HEK293 (cell line): ENCODE results near the gene ETF1.

Experiments
- GLI2 ChIP-seq: fragments of 450-650 bp; formaldehyde crosslinking; IDR thresholded peaks from 2 replicates; pipeline ENCODE4; 2017; ENCODE audit warnings: missing biosample characterization, missing genetic modification characterization, low read depth, borderline replicate concordance
- GLI4 ChIP-seq: fragments of 450-650 bp; formaldehyde crosslinking; IDR thresholded peaks from 2 replicates; pipeline ENCODE4 v1.5.1; 2016; ENCODE audit warnings: missing biosample characterization, missing genetic modification characterization
- MEIS1 ChIP-seq: sonication (generic); formaldehyde crosslinking; IDR thresholded peaks from 2 replicates; pipeline ENCODE4 v1.8.1; 2022; ENCODE audit warnings: missing genetic modification reagents, mild to moderate bottlenecking, borderline replicate concordance
- SCRT1 ChIP-seq: fragments of 450-650 bp; formaldehyde crosslinking; IDR thresholded peaks from 2 replicates; pipeline ENCODE4 v1.5.1; 2016; ENCODE audit warnings: missing biosample characterization, missing genetic modification characterization, borderline replicate concordance
- SP2 ChIP-seq: fragments of 450-650 bp; formaldehyde crosslinking; IDR thresholded peaks from 2 replicates; pipeline ENCODE4 v1.5.1; 2016; ENCODE audit warnings: missing biosample characterization, missing genetic modification characterization
- SP3 ChIP-seq: fragments of 450-650 bp; formaldehyde crosslinking; IDR thresholded peaks from 2 replicates; pipeline ENCODE4 v1.5.1; 2016; ENCODE audit warnings: missing biosample characterization, missing genetic modification characterization
- TCF7L2 ChIP-seq: IDR thresholded peaks from 2 replicates; pipeline ENCODE4 v1.6.1; 2011; ENCODE audit warnings: low read depth, mild to moderate bottlenecking, inconsistent platforms, low read length, moderate library complexity, borderline replicate concordance
- YY1 ChIP-seq: fragments of 450-650 bp; formaldehyde crosslinking; IDR thresholded peaks from 2 replicates; pipeline ENCODE4 v1.5.1; 2018; ENCODE audit warnings: missing biosample characterization, missing genetic modification characterization
- ZBTB1 ChIP-seq: fragments of 450-650 bp; formaldehyde crosslinking; IDR thresholded peaks from 2 replicates; pipeline ENCODE4 v1.5.1; 2016; ENCODE audit warnings: missing biosample characterization, missing genetic modification characterization
- ZBTB17 ChIP-seq: fragments of 450-650 bp; formaldehyde crosslinking; IDR thresholded peaks from 2 replicates; pipeline ENCODE4 v1.5.1; 2016; ENCODE audit warnings: missing biosample characterization, missing genetic modification characterization
- ZNF112 ChIP-seq: fragments of 450-650 bp; formaldehyde crosslinking; IDR thresholded peaks from 2 replicates; pipeline ENCODE4 v1.5.0; 2017; ENCODE audit warnings: missing biosample characterization, missing genetic modification characterization
- ZNF19 ChIP-seq: fragments of 450-650 bp; formaldehyde crosslinking; IDR thresholded peaks from 2 replicates; pipeline ENCODE4; 2016; ENCODE audit warnings: missing biosample characterization, missing genetic modification characterization, low read depth
- ZNF23 ChIP-seq: fragments of 450-650 bp; formaldehyde crosslinking; IDR thresholded peaks from 2 replicates; pipeline ENCODE4 v1.5.1; 2016; ENCODE audit warnings: missing biosample characterization, missing genetic modification characterization, borderline replicate concordance
- ZNF514 ChIP-seq: fragments of 450-650 bp; formaldehyde crosslinking; IDR thresholded peaks from 2 replicates; pipeline ENCODE4 v1.5.1; 2016; ENCODE audit warnings: missing biosample characterization, missing genetic modification characterization
- ZNF561 ChIP-seq: fragments of 450-650 bp; IDR thresholded peaks from 2 replicates; pipeline ENCODE4 v1.5.1; 2018; ENCODE audit warnings: missing biosample characterization, missing genetic modification characterization, borderline replicate concordance
- ZNF621 ChIP-seq: fragments of 450-650 bp; formaldehyde crosslinking; IDR thresholded peaks from 2 replicates; pipeline ENCODE4 v1.5.1; 2017; ENCODE audit warnings: missing biosample characterization, missing genetic modification characterization
- ZNF660 ChIP-seq: fragments of 450-650 bp; IDR thresholded peaks from 2 replicates; pipeline ENCODE4 v1.5.1; 2018; ENCODE audit warnings: missing biosample characterization, mild to moderate bottlenecking, missing genetic modification characterization
- ZNF768 ChIP-seq: fragments of 450-650 bp; formaldehyde crosslinking; IDR thresholded peaks from 2 replicates; pipeline ENCODE4 v1.5.1; 2018; ENCODE audit warnings: missing biosample characterization, mild to moderate bottlenecking, missing genetic modification characterization
- ZNF785 ChIP-seq: fragments of 450-650 bp; formaldehyde crosslinking; IDR thresholded peaks from 2 replicates; pipeline ENCODE4 v1.5.1; 2016; ENCODE audit warnings: missing biosample characterization, missing genetic modification characterization
- ZSCAN23 ChIP-seq: fragments of 450-650 bp; formaldehyde crosslinking; IDR thresholded peaks from 2 replicates; pipeline ENCODE4 v1.5.1; 2016; ENCODE audit warnings: missing biosample characterization, missing genetic modification characterization
- TF ChIP-seq, protein P1 (sequence below): IDR thresholded peaks from 2 replicates; pipeline ENCODE4 v1.6.1; 2011; ENCODE audit warnings: mild to moderate bottlenecking, low read depth, low read length, borderline replicate concordance
- TF ChIP-seq, protein P2 (sequence below): fragments of 450-650 bp; formaldehyde crosslinking; IDR thresholded peaks from 2 replicates; pipeline ENCODE4 v1.5.1; 2016; ENCODE audit warnings: missing biosample characterization, missing genetic modification characterization
- TF ChIP-seq, protein P3 (sequence below): fragments of 450-650 bp; formaldehyde crosslinking; IDR thresholded peaks from 2 replicates; pipeline ENCODE4 v1.5.1; 2016; ENCODE audit warnings: missing biosample characterization, missing genetic modification characterization
- TF ChIP-seq, protein P4 (sequence below): fragments of 450-650 bp; IDR thresholded peaks from 2 replicates; pipeline ENCODE4 v1.5.1; 2018; ENCODE audit warnings: missing biosample characterization, mild to moderate bottlenecking, missing genetic modification characterization
- TF ChIP-seq, protein P5 (sequence below): fragments of 450-650 bp; formaldehyde crosslinking; conservative IDR thresholded peaks from 2 replicates; pipeline ENCODE4 v1.5.1; 2016; ENCODE audit warnings: low read depth, missing biosample characterization, missing genetic modification characterization
- TF ChIP-seq, protein P6 (sequence below): fragments of 450-650 bp; formaldehyde crosslinking; IDR thresholded peaks from 2 replicates; pipeline ENCODE4 v1.5.1; 2016; ENCODE audit warnings: missing biosample characterization, missing genetic modification characterization, low read depth
- TF ChIP-seq, protein P7 (sequence below): fragments of 450-650 bp; formaldehyde crosslinking; IDR thresholded peaks from 2 replicates; pipeline ENCODE4 v1.5.1; 2016; ENCODE audit warnings: missing biosample characterization, missing genetic modification characterization

ETF1 gene

DNA sequence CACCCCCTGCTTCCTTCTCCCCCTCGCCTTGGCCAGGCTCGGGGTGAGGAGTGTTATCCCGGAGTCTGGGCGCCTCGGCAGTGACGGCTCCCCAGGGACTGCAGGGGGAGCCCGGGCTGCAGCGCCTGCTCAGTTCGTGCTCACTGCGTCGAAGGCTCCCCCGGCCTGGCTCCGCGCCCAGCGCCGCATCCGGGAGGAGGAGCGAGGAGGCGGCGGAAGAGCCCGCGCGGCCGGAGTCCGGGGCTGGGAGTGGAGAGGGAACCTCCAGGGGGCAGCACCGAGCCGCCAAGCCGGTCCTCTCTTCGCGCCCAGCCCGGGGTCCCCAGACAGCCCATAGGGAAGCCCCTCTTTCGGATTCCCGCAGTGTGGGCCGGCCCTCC is 79.0 kb downstream of the ETF1 start (continued):
- TF ChIP-seq ZBTB17 (peak; percentile 87), ZNF621 (no peak), ZBTB1 (peak; percentile 80; the same call in 1 of the 2 replicates), TCF7L2 (no peak), GLI4 (no peak), SCRT1 (no peak), ZNF19 (tag by site-specific recombination) (no peak), ZSCAN23 (tag by site-specific recombination) (peak; percentile 47; the same call in 1 of the 2 replicates), SP3 (tag by site-specific recombination) (peak; percentile 20; the same call in 1 of the 2 replicates), ZNF785 (tag by site-specific recombination) (no peak), SP2 (tag by site-specific recombination) (peak; percentile 24), ZNF561 (tag by site-specific recombination) (peak; percentile 87), ZNF660 (tag by site-specific recombination) (peak; percentile 91), YY1 (no peak; the same call in 1 of the 2 replicates), ZNF768 (tag by site-specific recombination) (no peak), MEIS1 (no peak), ZNF23 (tag by site-specific recombination) (no peak), GLI2 (tag by site-specific recombination) (no peak), ZNF112 (tag by site-specific recombination) (no peak), ZNF514 (tag by site-specific recombination) (no peak)
- TF ChIP-seq, protein P1, sequence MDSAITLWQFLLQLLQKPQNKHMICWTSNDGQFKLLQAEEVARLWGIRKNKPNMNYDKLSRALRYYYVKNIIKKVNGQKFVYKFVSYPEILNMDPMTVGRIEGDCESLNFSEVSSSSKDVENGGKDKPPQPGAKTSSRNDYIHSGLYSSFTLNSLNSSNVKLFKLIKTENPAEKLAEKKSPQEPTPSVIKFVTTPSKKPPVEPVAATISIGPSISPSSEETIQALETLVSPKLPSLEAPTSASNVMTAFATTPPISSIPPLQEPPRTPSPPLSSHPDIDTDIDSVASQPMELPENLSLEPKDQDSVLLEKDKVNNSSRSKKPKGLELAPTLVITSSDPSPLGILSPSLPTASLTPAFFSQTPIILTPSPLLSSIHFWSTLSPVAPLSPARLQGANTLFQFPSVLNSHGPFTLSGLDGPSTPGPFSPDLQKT, result no peak
- TF ChIP-seq, protein P2, sequence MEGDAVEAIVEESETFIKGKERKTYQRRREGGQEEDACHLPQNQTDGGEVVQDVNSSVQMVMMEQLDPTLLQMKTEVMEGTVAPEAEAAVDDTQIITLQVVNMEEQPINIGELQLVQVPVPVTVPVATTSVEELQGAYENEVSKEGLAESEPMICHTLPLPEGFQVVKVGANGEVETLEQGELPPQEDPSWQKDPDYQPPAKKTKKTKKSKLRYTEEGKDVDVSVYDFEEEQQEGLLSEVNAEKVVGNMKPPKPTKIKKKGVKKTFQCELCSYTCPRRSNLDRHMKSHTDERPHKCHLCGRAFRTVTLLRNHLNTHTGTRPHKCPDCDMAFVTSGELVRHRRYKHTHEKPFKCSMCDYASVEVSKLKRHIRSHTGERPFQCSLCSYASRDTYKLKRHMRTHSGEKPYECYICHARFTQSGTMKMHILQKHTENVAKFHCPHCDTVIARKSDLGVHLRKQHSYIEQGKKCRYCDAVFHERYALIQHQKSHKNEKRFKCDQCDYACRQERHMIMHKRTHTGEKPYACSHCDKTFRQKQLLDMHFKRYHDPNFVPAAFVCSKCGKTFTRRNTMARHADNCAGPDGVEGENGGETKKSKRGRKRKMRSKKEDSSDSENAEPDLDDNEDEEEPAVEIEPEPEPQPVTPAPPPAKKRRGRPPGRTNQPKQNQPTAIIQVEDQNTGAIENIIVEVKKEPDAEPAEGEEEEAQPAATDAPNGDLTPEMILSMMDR (tag by site-specific recombination), result peak; percentile 97
- TF ChIP-seq, protein P3, sequence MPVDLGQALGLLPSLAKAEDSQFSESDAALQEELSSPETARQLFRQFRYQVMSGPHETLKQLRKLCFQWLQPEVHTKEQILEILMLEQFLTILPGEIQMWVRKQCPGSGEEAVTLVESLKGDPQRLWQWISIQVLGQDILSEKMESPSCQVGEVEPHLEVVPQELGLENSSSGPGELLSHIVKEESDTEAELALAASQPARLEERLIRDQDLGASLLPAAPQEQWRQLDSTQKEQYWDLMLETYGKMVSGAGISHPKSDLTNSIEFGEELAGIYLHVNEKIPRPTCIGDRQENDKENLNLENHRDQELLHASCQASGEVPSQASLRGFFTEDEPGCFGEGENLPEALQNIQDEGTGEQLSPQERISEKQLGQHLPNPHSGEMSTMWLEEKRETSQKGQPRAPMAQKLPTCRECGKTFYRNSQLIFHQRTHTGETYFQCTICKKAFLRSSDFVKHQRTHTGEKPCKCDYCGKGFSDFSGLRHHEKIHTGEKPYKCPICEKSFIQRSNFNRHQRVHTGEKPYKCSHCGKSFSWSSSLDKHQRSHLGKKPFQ (tag by site-specific recombination), result no peak
- TF ChIP-seq, protein P4, sequence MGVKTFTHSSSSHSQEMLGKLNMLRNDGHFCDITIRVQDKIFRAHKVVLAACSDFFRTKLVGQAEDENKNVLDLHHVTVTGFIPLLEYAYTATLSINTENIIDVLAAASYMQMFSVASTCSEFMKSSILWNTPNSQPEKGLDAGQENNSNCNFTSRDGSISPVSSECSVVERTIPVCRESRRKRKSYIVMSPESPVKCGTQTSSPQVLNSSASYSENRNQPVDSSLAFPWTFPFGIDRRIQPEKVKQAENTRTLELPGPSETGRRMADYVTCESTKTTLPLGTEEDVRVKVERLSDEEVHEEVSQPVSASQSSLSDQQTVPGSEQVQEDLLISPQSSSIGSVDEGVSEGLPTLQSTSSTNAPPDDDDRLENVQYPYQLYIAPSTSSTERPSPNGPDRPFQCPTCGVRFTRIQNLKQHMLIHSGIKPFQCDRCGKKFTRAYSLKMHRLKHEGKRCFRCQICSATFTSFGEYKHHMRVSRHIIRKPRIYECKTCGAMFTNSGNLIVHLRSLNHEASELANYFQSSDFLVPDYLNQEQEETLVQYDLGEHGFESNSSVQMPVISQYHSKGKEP, result peak; percentile 83
- TF ChIP-seq, protein P5, sequence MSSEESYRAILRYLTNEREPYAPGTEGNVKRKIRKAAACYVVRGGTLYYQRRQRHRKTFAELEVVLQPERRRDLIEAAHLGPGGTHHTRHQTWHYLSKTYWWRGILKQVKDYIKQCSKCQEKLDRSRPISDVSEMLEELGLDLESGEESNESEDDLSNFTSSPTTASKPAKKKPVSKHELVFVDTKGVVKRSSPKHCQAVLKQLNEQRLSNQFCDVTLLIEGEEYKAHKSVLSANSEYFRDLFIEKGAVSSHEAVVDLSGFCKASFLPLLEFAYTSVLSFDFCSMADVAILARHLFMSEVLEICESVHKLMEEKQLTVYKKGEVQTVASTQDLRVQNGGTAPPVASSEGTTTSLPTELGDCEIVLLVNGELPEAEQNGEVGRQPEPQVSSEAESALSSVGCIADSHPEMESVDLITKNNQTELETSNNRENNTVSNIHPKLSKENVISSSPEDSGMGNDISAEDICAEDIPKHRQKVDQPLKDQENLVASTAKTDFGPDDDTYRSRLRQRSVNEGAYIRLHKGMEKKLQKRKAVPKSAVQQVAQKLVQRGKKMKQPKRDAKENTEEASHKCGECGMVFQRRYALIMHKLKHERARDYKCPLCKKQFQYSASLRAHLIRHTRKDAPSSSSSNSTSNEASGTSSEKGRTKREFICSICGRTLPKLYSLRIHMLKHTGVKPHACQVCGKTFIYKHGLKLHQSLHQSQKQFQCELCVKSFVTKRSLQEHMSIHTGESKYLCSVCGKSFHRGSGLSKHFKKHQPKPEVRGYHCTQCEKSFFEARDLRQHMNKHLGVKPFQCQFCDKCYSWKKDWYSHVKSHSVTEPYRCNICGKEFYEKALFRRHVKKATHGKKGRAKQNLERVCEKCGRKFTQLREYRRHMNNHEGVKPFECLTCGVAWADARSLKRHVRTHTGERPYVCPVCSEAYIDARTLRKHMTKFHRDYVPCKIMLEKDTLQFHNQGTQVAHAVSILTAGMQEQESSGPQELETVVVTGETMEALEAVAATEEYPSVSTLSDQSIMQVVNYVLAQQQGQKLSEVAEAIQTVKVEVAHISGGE (tag by site-specific recombination), result peak; percentile 84
- TF ChIP-seq, protein P6, sequence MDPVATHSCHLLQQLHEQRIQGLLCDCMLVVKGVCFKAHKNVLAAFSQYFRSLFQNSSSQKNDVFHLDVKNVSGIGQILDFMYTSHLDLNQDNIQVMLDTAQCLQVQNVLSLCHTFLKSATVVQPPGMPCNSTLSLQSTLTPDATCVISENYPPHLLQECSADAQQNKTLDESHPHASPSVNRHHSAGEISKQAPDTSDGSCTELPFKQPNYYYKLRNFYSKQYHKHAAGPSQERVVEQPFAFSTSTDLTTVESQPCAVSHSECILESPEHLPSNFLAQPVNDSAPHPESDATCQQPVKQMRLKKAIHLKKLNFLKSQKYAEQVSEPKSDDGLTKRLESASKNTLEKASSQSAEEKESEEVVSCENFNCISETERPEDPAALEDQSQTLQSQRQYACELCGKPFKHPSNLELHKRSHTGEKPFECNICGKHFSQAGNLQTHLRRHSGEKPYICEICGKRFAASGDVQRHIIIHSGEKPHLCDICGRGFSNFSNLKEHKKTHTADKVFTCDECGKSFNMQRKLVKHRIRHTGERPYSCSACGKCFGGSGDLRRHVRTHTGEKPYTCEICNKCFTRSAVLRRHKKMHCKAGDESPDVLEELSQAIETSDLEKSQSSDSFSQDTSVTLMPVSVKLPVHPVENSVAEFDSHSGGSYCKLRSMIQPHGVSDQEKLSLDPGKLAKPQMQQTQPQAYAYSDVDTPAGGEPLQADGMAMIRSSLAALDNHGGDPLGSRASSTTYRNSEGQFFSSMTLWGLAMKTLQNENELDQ, result no peak
- TF ChIP-seq, protein P7, sequence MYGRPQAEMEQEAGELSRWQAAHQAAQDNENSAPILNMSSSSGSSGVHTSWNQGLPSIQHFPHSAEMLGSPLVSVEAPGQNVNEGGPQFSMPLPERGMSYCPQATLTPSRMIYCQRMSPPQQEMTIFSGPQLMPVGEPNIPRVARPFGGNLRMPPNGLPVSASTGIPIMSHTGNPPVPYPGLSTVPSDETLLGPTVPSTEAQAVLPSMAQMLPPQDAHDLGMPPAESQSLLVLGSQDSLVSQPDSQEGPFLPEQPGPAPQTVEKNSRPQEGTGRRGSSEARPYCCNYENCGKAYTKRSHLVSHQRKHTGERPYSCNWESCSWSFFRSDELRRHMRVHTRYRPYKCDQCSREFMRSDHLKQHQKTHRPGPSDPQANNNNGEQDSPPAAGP (tag by site-specific recombination), result peak; percentile 74
